NCI-H2029 treated with DMSO at 0.1 percent for 48 hours (cell line): ENCODE data around the gene NCOA1.
"Not testable (repeated sequence)": the region's sequence is repeated elsewhere in the genome, so short reads cannot be mapped to it uniquely, and the experiment has no call there.

Source experiments
- DNase-seq: peaks from one replicate; lab custom pipeline; 2025; lab: John Stamatoyannopoulos, UW

Gene NCOA1

GRCh38 chr2:24577481-24577880 lies 86.4 kb downstream of the NCOA1 start:
- DNase-seq, result no peak

DNA sequence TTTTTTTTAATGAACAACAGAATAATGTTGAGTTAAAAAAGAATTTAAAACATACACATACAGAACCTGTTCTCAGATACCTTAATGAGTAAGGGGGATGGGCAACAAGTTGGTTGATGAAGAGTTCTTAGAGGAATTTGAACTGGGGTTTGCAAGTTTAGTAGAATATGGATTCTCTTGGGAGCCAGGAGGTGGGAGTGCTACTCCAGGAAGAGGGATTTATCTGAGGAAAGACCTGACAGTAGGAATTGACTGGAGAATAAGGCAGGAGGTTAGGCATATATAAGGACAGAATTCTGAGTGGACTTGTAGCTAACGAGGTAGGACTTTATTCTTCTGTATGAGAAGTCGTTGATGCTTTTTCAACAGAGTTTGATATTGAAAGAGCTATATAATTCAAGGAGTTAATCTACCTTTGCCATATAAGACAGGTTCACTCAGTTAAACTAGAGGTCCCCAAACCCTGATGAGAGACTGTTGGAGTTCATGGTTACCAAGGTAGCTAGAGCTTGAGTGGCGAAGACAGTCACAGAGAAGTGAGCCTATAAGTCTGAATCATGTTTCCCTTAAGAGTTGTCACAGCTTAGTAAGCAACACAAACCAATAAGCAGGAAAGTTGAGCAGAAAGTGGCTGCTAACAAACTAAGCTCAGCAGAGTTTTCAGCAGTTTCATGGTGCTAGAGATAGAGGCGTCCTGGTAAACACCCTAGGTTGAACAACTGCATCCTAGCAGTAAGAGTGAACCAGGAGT lies 88.2 kb downstream of the NCOA1 start:
- DNase-seq, result no peak

DNA sequence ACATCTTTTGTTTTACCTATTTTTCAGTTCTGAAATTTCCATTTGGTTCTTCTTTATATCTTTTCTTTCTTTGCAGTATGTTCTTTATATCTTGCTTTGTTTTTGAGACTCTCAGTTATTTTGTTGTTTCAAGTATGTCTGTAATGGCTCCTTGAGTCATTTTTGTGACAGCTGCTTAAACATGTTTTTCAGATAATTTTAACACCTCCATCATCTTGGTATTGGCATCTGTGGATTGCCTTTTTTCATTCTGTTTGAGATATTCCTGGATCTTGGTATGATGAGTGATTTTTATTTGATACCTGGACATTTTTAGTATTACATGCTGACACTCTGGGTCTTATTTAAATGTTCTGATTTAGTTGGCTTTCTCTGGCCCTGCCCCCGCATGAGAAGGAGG lies 89.5 kb downstream of the NCOA1 start:
- no peak for DNase-seq

DNA sequence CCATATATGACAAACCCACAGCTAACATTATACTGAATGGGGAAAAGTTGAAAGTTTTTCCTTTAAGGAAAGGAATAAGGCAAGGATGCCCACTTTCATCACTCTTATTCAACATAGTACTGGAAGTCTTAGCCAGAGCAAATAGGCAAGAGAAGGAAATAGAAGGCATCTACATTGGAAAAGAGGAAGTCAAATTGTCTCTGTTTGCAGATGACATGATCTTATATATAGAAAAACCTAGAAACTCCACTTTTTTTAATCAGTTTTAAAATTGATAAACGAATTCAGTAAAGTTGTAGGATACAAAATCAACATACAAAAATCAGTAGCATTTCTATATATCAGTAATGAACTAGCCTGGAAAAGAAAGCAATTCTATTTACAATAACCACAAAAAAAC lies 90.9 kb downstream of the NCOA1 start:
- not testable (repeated sequence) for DNase-seq

- DNase-seq, result no peak
Observed at GRCh38 chr2:24586955-24587354, 95.9 kb downstream of the NCOA1 start.

- no peak for DNase-seq
Observed at GRCh38 chr2:24588294-24588693, 97.2 kb downstream of the NCOA1 start.

- no peak for DNase-seq
Observed at GRCh38 chr2:24592441-24593100, 101.5 kb downstream of the NCOA1 start.

- no peak for DNase-seq
Observed at GRCh38 chr2:24594283-24594682, 103.2 kb downstream of the NCOA1 start.

DNA sequence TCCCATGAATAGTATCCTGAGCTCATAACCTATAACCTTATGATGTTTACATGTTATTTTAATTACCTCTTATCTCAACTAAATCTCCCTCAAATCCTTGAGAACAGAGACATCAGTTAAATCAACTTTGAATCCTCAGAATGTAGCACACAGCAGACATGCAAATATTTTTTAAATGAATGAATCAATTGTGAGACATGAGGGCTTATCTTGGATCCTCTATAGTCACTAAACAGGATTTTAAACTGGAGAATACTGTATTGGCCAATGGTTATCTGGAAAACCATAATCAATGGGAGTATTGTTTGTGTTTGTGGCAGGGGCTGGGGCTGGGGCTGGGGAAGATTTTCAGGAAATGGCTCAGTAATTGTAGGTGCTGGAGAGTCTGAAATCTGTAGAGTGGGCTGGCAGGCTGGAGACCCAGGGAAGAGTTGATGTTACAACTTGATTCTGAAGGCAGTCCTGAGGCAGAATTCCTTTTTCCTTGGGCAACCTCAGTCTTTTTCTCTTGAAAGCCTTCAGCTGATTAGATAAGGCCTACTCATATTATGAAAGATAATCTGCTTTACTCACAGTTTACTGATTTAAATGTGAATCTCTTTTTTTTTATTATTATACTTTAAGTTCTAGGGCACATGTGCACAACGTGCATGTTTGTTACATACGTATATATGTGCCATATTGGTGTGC lies 106.3 kb downstream of the NCOA1 start:
- no peak for DNase-seq

- not testable (repeated sequence) for DNase-seq
Observed at GRCh38 chr2:24600140-24600539, 109.1 kb downstream of the NCOA1 start.

- DNase-seq, result no peak
Observed at GRCh38 chr2:24611631-24612030, 120.6 kb downstream of the NCOA1 start.

GRCh38 chr2:24613154-24613814 lies 122.2 kb downstream of the NCOA1 start:
- DNase-seq, result peak; percentile 79

DNA sequence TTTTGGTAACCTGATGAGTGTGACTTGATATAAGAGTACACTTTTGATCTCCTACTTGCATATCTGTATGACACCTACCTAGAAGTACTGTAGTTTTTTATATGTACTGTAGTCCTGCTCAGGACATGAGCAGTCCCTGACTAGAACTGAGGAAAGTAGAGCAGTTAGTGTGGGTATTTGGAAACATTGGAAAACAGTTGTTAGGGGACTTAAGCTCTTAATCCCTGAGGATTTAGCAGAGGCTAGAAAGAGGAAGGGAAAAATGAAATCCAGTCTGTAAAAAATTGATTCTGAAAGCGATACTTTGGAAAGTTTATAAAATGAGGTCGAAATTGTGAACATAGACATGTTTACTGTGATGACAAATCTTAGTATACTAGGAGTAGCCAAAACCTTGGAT lies 125.6 kb downstream of the NCOA1 start:
- no peak for DNase-seq

DNA sequence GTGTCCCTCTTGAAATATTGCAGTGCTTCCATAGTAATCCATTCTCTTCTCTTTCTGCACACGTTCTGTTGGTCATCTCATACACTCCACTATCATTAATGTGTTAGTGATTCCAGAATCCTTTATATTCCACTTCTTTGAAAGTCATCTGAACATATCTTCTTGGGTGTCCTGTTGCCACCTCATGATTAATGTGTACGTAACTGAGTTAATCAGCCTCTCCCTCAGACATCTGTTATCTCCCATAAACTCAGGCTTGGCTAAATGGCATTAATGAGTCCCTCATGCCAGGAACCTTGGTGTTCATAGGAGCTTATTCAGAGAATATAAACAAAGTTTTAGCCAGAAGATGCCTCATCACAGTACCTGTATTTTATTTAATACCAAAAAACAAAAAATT lies 126.4 kb downstream of the NCOA1 start:
- DNase-seq, result no peak

GRCh38 chr2:24618144-24618543 lies 127.1 kb downstream of the NCOA1 start:
- DNase-seq, result no peak

DNA sequence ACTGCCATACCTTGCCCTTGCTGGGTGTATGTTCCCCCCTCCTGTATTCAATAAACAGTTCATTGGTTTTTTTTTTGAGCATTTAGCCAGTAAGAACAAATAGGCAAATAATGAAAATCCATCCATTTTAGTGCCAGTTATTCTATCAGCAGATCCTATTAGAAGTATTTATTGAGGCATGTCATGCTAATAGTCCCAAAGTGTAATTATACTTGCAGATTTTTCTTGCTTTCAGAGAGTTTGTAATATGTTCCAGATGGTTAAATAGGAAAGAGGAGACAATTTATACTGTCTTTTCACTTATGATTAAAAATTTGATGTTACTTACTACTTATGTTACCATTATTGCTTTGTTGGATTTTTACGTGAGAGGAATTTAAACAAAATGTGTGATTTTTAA lies 127.6 kb downstream of the NCOA1 start:
- DNase-seq, result no peak

GRCh38 chr2:24620936-24621335 lies 129.9 kb downstream of the NCOA1 start:
- no peak for DNase-seq

- DNase-seq, result no peak
Observed at GRCh38 chr2:24621779-24622538, 130.9 kb downstream of the NCOA1 start.

DNA sequence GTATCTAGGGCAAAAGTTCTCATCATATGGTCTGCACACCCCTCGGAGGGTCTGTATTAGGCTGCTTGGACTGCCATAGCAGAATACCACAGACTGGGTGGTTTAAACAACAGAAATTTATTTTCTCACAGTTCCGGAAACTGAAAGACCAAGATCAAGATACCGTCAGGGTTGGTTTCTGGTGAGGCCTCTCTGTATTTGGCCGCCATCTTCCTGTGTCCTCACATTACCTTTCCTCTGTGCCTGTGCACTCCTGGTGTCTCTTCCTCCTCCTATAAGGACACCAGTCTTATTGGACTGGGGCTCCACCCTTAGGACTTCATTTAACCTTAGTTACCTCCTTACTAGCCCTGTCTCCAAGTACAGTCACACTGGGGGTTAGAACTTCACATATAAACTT lies 132.5 kb downstream of the NCOA1 start:
- DNase-seq, result no peak

DNA sequence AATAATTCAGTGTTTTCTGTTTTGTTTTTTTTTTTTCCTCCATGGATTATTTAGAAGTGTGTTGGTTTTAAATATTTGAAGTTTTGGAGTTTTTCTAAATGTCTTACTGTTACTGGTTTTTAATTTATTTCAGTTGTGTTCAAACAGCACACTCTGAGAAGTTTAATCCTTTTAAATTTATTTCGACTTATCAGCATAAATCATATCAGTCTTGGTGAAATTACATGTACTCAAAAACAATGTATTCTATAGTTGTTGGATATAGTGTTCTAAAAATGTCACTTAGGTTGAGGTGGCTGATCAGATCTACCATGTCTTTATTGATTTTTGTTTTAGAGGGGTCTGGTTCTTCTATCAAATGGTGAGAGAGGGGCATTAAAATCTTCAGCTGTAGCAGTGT lies 134.7 kb downstream of the NCOA1 start:
- DNase-seq, result no peak

GRCh38 chr2:24626131-24626530 lies 135.1 kb downstream of the NCOA1 start:
- no peak for DNase-seq

DNA sequence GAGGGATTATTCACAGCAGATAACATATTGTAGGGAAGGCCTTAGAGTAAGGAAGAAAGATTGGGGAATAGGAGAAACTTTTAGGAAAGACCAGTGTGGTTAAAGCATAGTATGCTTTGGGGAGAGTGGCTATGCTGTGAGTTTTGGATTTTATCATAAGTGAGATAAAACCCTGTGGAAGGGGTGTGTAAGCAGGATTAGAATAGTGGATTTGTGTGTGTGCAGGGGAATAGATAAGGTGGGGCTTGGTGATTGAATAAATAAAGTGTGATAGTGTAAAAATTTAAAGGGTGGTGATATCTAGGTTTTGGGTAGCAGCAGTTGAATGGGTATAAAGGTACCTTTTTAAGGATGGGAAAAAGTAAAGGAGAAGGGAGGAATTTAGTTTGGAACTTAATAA lies 137.7 kb downstream of the NCOA1 start:
- DNase-seq, result no peak
